Retina (tissue), 1 donor: ENCODE data around the gene MBTD1.
"Not testable (repeated sequence)": the region's sequence is repeated elsewhere in the genome, so short reads cannot be mapped to it uniquely, and the experiment has no call there.

ENCODE experiments used
- DNase-seq: peaks from one replicate; pipeline ENCODE4 v3.0.0-alpha.2; 2016

MBTD1 gene

GRCh38 chr17:51259564-51260236 lies at the start of gene MBTD1:
Gene MBTD1 (minus strand): TSS chr17:51260049. CDS start chr17:51225161, 34,888 bp downstream.
- DNase-seq: peak; percentile 99

- DNase-seq: no peak
These were observed 45.3 kb upstream of the MBTD1 start for GRCh38 chr17:51305182-51305581.

GRCh38 chr17:51299859-51300258 lies 40.0 kb upstream of the MBTD1 start:
- DNase-seq: no peak

- peak; percentile 23 for DNase-seq
These were observed 38.9 kb upstream of the MBTD1 start for GRCh38 chr17:51298508-51299371.

DNA sequence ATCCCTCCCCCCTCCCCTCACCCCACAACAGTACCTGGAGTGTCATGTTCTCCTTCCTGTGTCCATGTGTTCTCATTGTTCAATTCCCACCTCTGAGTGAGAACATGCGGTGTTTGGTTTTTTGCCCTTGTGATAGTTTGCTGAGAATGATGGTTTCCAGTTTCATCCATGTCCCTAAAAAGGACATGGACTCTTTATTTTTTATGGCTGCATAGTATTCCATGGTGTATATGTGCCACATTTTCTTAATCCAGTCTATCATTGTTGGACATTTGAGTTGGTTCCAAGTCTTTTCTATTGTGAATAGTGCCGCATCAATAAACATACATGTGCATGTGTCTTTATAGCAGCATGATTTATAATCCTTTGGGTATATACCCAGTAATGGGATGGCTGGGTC lies 34.5 kb upstream of the MBTD1 start:
- DNase-seq: not testable (repeated sequence)

GRCh38 chr17:51289696-51290111 lies 29.9 kb upstream of the MBTD1 start:
- no peak for DNase-seq

GRCh38 chr17:51287412-51287811 lies 27.6 kb upstream of the MBTD1 start:
- no peak for DNase-seq

DNA sequence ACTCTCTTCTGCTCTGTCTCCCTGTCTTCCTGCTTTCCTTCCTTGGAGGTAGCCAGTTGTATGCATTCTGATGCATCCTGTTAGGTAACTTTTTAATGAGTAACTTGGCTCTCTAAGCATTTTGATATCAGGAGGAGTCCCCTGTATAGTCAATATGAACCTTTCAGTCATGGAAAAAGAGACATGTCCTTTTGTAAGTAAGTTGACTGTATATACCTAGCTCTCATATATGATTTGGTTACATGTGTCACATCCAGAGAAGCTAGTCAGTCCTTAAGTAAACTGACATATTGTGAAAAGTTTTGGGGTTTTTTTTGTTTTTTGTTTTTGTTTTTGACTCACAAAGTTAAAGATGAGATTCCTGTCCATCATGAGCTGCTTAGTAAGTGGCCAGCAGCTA lies 19.3 kb upstream of the MBTD1 start:
- no peak for DNase-seq

DNA sequence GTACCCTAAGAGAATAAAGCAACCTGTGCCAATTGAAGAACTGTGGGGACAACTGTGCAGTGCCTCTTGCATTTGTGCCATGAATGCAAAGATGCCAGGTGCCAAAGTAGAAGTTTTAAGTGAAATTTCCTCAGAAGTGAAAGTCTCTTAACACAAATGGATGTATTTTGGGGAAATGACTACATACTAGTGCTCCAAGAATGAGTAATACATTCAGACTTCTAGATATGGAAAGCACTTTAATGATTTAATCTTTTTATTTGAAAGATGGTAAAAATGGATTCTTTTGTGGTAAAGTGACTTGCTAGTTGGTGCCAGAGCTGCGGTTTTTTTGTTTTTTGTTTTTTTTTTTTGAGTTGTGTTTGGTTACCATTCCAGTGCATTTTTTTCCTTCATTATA lies 15.5 kb upstream of the MBTD1 start:
- DNase-seq: no peak

DNA sequence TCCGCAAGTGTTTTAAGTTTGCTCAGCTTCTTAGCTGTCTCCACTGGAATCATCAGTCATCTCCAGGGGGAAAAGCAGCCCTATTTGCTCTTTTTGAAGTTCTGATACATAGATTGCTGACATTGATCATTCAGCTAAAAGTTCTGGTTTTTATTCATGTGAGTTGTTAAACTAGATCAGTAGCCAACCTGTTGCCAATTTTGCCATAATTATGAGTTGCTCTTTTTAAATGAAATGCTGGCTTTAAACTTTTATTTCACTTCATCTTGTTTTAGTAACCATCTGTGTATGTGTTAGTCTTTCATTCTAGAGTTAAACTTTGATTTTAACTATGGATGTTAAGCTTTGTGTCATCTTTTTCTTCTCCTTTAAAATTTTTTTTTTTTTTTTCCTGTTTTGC lies 13.0 kb upstream of the MBTD1 start:
- DNase-seq: no peak

GRCh38 chr17:51270636-51271035 lies 10.8 kb upstream of the MBTD1 start:
- DNase-seq: no peak

DNA sequence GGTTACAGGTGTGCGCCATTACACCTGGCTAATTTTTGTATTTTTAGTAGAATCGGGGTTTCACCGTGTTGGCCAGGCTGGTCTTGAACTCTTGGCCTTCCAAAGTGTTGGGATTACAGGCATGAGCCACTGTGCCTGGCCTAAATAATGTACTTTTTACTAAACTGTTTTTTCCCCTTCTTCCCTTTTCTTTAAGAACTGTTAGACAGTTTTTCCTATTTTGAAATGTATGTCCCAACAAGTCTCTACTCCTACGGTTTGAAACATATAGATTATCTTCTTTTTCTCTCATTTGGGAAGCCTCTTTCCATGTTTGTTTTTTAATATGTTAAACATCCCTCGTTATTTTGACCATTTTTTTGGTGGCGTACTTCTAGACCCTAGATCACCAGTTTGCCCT lies 10.1 kb upstream of the MBTD1 start:
- no peak for DNase-seq

DNA sequence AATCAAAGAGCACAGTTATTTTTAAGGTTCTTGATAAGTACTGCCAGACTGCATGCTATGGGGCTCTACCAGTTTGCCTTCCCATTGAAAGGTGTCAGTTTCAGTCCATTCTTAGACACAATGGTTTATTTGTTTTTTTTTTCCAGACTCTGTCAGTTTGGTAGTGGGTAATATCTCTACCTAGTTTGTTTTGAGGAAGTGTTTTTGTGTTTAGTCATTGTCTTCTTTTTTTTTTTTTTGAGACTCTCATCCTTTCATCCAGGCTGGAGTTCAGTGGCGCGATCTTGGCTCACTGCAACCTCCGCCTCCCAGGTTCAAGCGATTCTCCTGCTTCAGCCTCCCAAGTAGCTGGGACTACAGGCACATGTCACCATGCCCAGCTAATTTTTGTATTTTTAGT lies 4.6 kb upstream of the MBTD1 start:
- DNase-seq: not testable (repeated sequence)

DNA sequence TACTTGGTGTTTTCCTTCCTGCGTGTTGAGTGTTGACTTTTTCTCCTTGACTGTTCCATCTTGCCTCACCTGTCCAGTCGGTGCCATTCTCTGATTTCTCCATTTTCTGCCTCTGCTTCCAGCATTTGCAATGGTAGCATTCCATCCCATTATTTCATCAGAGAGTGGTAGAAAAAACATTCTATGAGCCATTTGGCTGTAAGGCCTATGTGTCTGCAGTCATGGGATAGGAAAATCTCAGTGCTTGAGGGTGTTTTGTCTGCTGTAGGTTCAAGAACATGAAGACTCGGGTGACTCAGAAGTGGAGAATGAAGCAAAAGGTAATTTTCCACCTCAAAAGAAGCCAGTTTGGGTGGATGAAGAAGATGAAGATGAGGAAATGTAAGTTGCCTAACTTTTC lies 3.2 kb upstream of the MBTD1 start:
- no peak for DNase-seq

DNA sequence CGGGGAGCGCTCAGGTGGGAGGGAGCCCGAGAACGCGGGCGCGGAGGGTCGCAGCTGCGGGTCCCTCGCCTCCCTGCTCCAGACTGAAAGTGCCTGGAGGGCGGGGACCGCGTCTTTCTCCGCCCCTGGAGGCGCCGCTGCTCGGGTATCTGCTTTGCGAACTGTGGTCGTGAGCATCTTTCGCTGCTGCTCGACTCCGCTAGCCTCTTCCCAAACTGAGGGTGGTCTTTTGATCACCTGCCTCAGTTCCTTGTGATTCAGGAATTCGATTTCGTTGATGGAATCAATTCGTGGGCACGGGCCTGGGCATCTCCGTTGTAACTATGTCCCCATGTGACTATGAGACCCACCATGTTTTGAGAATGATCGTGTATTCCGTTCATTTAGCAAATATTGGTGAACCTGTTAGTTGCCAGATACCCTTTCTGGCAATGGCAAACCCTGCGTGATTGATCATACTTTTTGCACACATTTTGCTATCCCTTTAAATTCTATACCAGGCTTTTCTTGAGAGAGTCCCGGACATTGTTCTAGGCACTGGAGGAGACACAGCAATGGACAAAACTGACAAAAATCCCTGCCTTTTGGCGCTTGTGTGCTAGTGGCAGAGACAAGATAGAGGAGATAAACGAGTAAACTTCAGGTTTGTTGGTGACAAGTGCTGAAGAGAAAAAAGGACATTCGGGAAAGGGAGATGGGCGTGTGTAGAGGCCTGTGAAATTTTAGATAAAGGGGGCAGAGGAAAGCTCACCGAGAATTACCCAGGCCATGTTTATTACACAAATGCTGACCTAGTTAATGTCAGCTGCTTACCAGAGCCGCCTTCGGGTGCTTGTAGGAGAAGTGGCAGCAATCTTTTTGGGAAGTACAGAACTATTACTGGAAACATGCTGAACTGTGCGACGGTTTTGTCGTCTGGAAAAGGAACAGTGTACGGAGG lies 1.4 kb upstream of the MBTD1 start:
- DNase-seq: no peak

- peak; percentile 100 for DNase-seq
These were observed 581 bp upstream of the MBTD1 start, which contains the start of gene UTP18 for GRCh38 chr17:51260237-51261023. Gene UTP18 (plus strand): TSS chr17:51260546. CDS start chr17:51260585, 39 bp downstream.

GRCh38 chr17:51258756-51259563 lies 889 bp downstream of the MBTD1 start:
- peak; percentile 30 for DNase-seq

DNA sequence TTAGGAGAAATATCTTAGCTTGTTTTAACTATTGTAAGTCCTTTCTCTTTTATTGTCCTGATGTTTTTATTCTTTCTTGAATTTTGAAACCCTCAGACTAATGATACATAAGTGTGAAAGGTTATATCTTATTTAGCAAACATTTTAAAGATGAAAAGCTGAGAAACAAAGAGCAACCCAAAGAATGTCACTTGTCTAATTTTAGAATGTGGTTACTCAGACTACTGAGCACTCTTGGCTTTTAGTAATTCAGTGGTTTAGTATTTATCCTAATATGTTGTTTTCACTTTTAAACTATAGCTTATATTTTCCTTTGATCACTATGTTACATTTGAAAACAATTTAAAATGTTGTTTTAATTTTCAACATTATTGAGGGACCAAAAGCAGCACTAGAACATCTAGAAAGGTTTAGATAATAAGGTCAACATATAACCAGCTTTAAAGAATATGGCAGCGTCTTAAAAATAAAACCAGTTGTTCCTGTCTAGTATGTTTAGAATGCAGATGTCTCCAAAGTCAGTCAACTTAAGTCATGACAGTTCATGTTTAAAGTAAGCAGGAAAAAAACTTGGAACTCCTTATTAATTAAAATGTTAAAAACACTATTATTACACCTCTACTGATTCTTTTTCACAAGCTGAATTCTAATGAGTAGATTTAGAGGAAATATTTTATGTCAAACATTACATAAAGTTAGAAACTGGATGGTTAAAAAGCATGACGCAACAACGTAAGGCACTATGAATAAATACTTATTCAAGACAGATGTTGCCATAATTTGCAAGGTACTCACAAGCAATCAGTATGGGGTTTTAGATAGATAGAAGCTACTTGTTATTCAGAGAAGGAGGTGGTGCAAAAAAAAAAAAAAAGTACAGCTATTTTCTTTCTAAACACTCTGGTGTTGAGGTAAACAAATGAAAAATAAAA lies 2.4 kb downstream of the MBTD1 start:
- DNase-seq: no peak

DNA sequence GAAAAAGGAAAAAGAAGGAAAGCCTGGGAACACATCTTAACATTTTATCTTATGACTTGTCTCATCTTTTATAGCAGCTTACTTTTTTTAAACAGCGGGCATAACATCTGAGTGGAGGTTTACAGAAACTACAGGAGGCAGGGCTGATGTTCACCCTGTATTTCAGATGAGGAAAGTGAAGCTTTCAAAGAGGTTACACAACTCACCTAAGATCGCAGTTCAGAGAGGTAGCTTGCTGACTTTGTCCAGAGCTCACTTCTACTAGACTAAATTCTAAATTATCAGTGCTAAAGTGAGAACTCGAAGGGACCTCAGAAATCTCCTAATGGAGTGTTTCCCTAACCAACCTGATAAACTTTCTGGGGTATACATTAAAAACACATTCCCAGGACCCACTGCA lies 3.7 kb downstream of the MBTD1 start:
- DNase-seq: no peak

DNA sequence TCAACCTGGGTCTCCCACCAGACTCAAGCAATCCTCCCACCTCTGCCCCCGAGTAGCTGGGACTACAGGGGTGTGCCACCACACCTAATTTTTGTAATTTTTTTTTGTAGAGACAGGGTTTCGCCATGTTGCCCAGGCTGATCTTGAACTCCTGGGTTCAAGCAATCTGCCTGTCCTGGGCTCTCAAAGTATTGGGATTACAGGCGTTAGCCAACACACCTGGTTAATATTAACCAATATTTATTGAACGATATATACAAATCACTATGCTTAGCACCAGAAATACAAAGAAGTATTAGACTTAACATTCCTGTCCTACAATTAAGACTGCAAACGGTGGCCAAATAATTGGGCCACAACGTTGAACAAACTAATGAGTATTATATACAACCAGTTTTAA lies 4.2 kb downstream of the MBTD1 start:
- no peak for DNase-seq
